ENCODE measurements around the gene SLC4A3. TPM values are rescaled to one million over a fixed set of nuclear protein-coding genes. Genes with fewer than 3 reads are reported as not detected.
A peak's percentile ranks its signal among the peaks of the same experiment; 100 is the strongest.

The SLC4A3 gene
- total RNA-seq, 2 donors from 2014 or later = not detected

DNA sequence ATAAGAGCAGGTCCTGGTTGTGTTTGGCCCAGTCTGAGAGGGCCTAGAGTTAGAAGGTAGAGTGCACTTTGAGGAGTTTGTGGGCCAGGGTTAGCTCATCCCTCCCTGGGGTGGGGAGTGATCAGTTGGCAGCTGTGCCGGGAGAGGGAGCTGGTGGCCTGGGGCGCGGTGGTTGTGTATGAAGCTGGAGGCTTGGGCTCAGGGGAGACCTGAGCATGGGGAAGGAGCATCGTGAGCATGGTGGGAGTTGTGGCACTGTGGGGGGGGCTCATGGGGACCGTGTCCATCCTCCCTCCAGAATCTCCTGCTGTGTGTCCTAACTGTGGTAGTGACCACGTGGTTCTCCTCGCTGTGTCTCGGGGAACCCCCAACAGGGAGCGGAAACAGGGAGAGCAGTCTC, 16.1 kb upstream of the SLC4A3 start:
- Mint-ChIP-seq H3K36me3 (peaks cover 0 to 5% of the 10 kb centered on the region in 2 donors), H3K9me3 (no peaks in the 10 kb centered on the region), H3K27ac (no peak overlapping the region)
- DNase-seq (ENCODE audit: low spot score in 2 of 2) (no peak), ATAC-seq (no peak)

DNA sequence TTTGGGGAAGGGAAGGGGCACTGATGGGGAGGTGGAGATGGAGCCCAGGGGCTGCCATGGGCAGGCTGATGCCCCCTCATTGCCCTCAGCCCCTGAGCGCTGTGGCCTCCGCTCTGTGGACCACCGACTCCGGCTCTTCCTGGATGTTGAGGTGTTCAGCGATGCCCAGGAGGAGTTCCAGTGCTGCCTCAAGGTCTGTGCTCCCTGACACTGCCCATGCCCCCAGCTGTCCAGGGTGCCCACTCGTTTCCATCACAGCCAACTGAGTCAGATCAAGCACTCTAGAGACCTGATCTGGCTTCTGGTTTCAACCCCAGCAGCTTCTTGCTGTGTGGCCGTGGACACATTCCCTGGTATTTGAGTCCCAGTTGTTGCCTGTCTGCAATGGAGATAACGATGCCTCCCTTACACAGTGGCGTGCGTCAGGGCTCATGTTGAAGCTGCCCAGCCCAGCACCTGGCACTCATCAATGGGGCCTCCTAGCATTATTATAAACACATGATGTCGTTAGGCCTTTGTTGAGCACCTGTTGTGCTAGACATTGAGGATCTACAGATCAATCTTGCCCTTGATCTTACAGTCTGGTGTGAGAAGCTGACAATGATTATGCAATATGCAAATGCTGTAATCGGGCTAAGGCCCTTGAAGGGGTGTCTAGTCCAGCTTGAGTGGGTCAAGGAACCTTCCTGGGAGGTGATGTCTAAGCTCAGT, 15.4 kb upstream of the SLC4A3 start:
- no peak for ATAC-seq
- peak overlapping the region; percentile 4 to 16 for H3K27ac Mint-ChIP-seq

DNA sequence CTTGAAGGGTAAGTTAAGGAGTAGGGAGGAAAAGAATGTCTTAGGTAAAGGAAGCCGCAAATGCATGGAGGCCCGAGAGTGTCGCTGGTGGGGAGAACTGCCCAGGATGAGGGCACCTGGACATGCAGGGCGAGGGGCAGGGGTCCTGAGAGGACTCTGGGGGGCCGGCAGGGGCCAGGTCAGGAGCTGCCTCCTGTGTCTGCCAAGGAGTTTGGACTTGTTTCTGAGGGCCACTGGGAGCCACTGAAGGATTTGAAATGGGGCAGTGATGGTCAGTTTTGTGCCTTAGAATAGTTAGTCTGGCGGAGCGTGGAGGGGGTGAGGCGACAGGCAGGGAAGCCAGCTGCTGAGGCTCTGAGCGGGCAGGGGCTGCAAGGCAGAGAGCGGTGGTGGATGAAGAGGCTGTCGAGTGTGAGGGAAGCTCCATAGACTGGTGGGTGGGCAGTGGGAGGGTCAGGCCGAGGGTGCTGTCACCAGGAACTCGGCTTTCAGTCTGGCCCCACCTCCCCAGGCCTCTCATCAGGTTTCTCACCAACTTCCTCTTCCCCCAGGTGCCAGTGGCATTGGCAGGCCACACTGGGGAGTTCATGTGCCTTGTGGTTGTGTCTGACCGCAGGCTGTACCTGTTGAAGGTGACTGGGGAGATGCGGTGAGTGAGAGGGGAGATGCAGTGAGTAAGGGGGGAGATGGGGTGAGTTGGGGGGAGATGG, 14.7 kb upstream of the SLC4A3 start:
- Mint-ChIP-seq H3K36me3 (peaks cover 0 to 5% of the 10 kb centered on the region in 2 donors), H3K27ac (peak overlapping the region; percentile 4 to 16), H3K9me3 (no peaks in the 10 kb centered on the region)
- ATAC-seq (no peak), DNase-seq (ENCODE audit: low spot score in 2 of 2) (no peak)

More for the DNA sequence above, 15.4 kb upstream of the SLC4A3 start:
- Mint-ChIP-seq H3K36me3 (peaks cover 0 to 5% of the 10 kb centered on the region in 2 donors), H3K9me3 (no peaks in the 10 kb centered on the region)
- DNase-seq (ENCODE audit: low spot score in 2 of 2) = no peak

DNA sequence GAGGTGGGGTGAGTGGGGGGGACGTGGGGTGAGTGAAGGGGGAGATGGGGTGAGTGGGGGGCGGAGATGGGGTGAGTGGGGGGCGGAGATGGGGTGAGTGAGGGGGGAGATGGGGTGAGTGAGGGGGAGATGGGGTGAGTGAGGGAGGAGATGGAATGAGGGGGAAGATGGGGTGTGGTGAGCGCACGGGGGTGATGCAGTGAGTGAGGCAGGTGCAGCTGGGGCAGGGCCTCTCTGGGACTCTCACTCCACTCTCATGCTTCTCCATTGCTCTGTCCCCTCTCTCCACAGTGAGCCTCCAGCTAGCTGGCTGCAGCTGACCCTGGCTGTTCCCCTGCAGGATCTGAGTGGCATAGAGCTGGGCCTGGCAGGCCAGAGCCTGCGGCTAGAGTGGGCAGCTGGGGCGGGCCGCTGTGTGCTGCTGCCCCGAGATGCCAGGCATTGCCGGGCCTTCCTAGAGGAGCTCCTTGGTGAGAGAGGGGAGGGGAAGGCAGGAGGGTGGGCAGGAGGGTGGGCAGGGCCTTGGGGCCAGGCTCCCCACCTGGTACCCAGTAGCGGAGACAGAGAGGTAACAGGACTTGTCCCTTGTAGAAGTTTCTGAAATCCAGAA, 13.9 kb upstream of the SLC4A3 start:
- no peak overlapping the region for H3K27ac Mint-ChIP-seq
- no peaks in the 10 kb centered on the region for H3K9me3 Mint-ChIP-seq
- DNase-seq (ENCODE audit: low spot score in 2 of 2) (no peak), ATAC-seq (peak in 1 of 2 donors; percentile 22)
- H3K36me3 Mint-ChIP-seq = peaks cover 0 to 5% of the 10 kb centered on the region in 2 donors

DNA sequence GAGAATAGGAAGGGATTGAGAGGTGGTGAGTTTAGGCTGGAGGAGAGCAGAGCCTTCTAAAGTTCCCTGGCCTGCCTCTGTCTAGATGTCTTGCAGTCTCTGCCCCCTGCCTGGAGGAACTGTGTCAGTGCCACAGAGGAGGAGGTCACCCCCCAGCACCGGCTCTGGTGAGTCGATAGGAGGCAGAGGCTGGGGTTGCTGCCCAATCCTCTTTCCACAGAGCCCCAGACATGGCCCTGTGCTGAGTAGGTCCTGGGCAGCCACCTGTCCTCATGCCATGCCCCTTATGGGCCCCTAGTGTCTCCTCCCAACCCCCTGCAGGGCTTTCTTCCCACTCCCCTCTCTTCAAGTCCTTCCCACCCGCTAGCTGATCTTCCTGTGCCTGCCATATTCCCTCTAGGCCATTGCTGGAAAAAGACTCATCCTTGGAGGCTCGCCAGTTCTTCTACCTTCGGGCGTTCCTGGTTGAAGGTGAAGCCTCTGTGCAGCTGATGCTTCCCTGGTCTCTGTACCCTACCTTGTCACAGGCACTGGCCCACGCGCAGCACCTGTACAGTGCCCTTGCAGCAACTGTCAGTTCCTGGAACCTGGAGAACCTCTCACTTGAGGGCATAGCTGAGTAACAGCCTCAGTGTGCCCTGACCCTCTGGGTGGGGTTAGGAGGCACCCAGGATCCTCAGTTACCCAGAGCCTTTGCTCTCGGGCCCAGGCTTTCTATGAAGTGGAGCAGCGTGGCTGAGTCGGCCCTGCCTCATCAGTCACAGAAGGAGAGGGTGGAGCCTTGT, 13.2 kb upstream of the SLC4A3 start:
- H3K27ac Mint-ChIP-seq = peak overlapping the region; percentile 70 to 89
- ATAC-seq (peak in 1 of 2 donors; percentile 35), DNase-seq (ENCODE audit: low spot score in 2 of 2) (no peak)
- H3K9me3 Mint-ChIP-seq = no peaks in the 10 kb centered on the region
- peaks cover 0 to 5% of the 10 kb centered on the region in 2 donors for H3K36me3 Mint-ChIP-seq

DNA sequence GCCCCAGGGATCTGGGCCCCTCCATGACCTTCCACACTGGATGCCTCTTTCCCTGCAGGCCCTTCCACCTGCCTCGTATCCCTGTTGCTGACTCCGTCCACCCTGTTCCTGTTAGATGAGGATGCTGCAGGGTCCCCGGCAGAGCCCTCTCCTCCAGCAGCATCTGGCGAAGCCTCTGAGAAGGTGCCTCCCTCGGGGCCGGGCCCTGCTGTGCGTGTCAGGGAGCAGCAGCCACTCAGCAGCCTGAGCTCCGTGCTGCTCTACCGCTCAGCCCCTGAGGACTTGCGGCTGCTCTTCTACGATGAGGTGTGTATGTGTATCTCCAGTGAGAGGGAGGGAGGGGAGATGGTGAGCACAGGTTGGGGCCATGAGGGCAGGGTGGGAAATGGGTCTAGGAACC, 12.4 kb upstream of the SLC4A3 start:
- no peak for DNase-seq (ENCODE audit: low spot score in 2 of 2)
- Mint-ChIP-seq H3K36me3 (peaks cover 0 to 5% of the 10 kb centered on the region in 2 donors), H3K9me3 (no peaks in the 10 kb centered on the region), H3K27ac (no peak overlapping the region)
- ATAC-seq = no peak

DNA sequence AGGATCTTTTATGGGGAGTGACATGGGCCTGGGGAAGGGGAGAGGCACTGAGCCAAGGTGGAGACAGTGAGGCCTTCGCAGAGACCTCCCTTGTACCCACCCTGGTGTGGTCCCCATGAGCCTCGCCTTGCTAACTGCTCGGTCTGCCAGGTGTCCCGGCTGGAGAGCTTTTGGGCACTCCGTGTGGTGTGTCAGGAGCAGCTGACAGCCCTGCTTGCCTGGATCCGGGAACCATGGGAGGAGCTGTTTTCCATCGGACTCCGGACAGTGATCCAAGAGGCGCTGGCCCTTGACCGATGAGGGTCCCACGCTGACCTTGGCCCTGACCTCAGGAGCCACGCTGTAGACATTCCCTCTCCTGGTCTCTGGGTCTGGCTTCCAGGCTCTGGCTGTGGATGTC, 11.5 kb upstream of the SLC4A3 start:
- peaks cover 0 to 5% of the 10 kb centered on the region in 2 donors for H3K36me3 Mint-ChIP-seq
- DNase-seq (ENCODE audit: low spot score in 2 of 2) = no peak
- no peak overlapping the region for H3K27ac Mint-ChIP-seq
- H3K9me3 Mint-ChIP-seq = no peaks in the 10 kb centered on the region
- ATAC-seq = no peak

DNA sequence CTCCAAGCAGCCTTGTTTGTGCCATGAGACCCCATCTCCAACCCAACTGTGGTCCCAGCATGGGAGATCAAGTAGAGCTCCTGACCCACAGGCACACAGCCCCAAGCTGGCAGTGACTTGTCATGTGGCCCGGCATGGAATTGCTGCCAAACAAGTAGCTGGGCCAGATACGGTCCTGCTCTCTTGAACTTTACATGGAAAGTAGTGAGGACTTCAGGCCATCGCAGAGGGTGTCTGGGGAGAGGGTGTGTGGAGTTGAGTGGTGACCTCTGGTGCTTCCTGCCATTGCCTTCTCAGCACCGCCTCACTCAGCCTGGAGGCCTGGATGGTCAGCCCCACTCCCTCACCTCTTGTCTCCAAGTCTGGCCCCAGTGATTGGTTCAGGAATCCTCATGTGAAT, 10.9 kb upstream of the SLC4A3 start:
- Mint-ChIP-seq H3K36me3 (no peaks in the 10 kb centered on the region), H3K27ac (no peak overlapping the region), H3K9me3 (no peaks in the 10 kb centered on the region)
- ATAC-seq = no peak
- no peak for DNase-seq (ENCODE audit: low spot score in 2 of 2)

DNA sequence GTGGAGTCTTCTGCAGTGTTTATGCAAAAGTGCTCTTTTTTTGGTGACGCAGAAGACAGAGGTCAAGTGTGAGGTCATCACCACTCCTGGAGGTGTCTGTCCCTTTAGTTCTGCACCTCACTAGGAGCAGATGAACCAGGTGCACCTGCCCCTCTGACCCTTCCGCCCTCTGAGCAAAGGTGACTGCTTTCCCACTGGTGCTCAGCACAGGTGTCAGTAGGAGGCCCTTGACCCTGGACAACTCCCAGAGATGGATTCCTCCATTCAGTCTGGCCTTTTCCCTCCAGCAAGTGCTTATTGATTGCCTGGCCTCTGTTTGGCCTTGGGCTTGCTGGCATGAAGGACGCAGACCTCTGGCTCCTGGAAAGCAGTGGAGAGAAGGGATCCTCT, 8.7 kb upstream of the SLC4A3 start:
- Mint-ChIP-seq H3K9me3 (no peaks in the 10 kb centered on the region), H3K27ac (no peak overlapping the region), H3K36me3 (no peaks in the 10 kb centered on the region)
- DNase-seq (ENCODE audit: low spot score in 2 of 2) (no peak), ATAC-seq (no peak)

DNA sequence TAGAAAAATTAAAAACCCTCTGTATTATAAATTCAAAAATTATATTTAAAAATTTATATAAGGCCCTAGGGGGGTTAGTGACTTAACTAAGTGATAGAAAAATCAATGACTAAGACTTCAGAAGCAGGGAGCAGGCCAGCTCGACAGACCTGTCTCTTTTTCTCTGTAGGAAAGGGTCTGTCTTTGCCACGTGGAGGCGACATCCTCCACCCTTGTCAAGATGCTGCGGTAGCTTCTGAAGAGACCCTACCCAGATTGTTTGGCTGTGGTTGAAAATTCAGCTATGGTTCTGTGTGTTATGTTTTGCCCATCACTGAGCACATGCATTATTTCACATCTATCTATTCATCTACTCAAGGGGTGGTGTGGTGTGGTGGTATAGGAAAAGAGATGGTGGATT, 8.2 kb upstream of the SLC4A3 start:
- Mint-ChIP-seq H3K9me3 (no peaks in the 10 kb centered on the region), H3K27ac (no peak overlapping the region), H3K36me3 (no peaks in the 10 kb centered on the region)
- no peak for ATAC-seq
- no peak for DNase-seq (ENCODE audit: low spot score in 2 of 2)

DNA sequence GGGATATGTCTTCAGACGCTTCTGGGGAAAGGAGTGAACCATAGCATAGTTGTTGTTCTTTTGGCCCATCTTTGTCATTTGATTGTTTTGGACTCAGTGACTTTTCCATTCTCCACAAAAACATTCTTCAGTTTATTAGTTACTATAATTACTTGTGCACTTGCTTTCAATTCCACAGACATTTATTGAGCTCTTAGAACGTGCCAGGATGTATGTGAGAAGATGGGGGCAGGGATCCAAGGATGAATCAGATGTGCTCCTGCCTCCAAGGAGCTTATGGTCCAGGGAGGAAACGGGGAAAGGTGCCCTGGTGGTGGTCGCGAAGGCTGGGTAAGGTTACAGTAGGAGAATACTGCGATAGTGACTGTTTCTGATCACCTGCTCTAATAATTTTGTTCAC, 6.9 kb upstream of the SLC4A3 start:
- ATAC-seq (no peak), DNase-seq (ENCODE audit: low spot score in 2 of 2) (no peak)
- no peak overlapping the region for H3K27ac Mint-ChIP-seq
- no peaks in the 10 kb centered on the region for H3K9me3 Mint-ChIP-seq
- H3K36me3 Mint-ChIP-seq = no peaks in the 10 kb centered on the region

DNA sequence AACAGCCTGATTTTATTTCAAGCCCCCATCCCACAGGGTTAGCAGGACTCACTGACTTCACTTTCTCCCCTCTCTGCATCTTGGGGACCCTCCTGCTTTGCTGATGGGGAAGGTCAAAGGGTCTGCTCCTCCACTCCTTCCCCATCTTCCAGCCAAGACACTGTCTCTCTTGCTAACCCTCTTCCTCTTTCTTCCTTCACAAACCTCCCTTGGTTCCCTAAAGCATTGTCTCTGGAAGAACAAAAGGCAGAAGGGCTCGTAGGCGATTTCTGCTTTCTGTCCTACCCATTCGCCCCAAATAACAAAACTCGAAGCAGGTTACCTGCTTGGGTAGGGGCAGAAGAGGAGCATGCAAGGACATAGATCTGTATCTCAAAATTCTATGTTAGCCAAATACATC, 5.5 kb upstream of the SLC4A3 start:
- no peaks in the 10 kb centered on the region for H3K9me3 Mint-ChIP-seq

DNA sequence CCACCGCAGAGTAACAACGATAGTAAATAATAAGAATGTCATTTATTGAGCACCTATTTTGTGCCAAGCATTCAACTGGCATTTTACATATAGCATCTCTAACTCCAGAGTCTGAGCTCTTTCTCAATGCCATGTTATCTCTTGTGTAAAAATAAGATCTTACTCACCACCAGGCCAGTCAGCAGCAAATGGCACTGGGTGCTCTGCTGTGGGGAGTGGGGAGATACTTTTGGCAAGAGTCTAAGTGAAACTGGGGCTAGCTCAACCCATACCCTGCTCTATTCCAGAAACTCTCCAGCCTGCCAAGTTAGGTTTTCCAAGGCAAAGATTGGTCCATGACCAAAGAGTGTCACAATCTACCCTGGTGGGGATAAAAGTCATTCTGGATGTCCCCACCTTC, 5.0 kb upstream of the SLC4A3 start:
- Mint-ChIP-seq H3K36me3 (no peaks in the 10 kb centered on the region), H3K9me3 (no peaks in the 10 kb centered on the region), H3K27ac (no peak overlapping the region)
- no peak for ATAC-seq
- no peak for DNase-seq (ENCODE audit: low spot score in 2 of 2)

More for the DNA sequence above, 5.5 kb upstream of the SLC4A3 start:
- DNase-seq (ENCODE audit: low spot score in 2 of 2) = no peak
- no peak for ATAC-seq
- H3K27ac Mint-ChIP-seq = no peak overlapping the region
- H3K36me3 Mint-ChIP-seq = no peaks in the 10 kb centered on the region

DNA sequence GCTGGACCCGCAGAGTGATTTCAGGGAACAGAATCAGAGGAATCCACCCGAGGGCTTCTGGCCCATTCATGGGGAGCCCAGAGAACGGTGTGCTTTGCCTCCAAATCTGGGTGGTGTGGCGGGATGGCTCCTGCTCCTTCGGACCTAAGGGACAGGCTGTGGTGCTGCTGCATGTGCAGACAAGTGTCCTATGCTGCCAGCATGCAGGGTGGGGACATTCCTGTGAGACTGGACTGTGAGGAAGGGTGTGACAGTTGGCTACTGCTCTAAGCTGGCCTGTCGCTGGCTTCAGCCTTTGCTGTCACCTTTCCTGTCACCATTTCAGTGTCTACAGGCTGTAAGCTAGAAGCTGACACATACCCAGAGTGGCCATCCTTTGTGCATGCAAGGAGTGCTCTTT, 2.9 kb upstream of the SLC4A3 start:
- no peak for DNase-seq (ENCODE audit: low spot score in 2 of 2)
- ATAC-seq = no peak
- no peaks in the 10 kb centered on the region for H3K9me3 Mint-ChIP-seq
- no peaks in the 10 kb centered on the region for H3K36me3 Mint-ChIP-seq
- H3K27ac Mint-ChIP-seq = no peak overlapping the region

DNA sequence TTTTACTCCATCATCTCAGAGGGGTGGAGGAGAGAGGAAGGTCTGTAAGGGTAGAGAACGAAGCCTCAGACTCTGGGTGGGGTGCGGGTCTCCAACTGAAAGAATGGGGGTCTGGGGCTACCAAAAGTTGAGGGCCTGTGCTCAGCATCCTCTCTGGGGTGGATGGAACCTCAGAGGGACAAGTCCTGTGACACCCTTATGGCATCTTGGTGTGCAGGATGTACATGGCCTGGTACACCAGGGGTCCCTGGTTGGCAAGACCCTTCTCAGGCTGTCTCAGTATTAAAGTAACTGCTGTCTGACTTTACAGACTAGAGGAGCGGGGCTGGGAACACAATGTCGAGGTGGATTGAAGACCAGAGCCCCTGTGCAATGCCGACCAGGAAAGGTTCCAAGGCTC, 2.3 kb upstream of the SLC4A3 start:
- no peak for ATAC-seq
- no peak for DNase-seq (ENCODE audit: low spot score in 2 of 2)
- no peaks in the 10 kb centered on the region for H3K36me3 Mint-ChIP-seq
- H3K9me3 Mint-ChIP-seq = no peaks in the 10 kb centered on the region
- H3K27ac Mint-ChIP-seq = no peak overlapping the region

DNA sequence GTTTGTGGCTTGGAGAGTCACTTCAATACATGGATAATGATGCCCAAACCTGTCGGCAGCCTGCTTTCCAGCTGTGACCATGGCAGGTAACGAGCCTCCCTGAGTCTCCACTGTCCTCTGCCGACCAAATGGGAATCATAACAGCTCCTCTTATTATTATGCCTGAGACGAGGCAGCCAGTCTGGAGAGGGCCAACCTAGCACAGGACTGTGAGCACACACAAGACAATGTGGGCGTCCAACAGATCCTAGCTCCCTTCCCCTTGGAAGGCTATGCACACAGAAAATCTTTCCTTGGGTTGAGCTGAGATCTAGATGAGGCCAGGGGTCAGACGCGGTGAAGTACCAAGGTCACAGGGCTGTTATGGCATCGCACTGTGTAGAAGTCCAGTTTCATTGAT, 890 bp upstream of the SLC4A3 start:
- DNase-seq (ENCODE audit: low spot score in 2 of 2) = no peak
- H3K27ac Mint-ChIP-seq = no peak overlapping the region

More for the DNA sequence above, 890 bp upstream of the SLC4A3 start:
- ATAC-seq = no peak
- no peaks in the 10 kb centered on the region for H3K36me3 Mint-ChIP-seq
- H3K9me3 Mint-ChIP-seq = no peaks in the 10 kb centered on the region
